Posterior vena cava (tissue), 2 donors: ENCODE data around the gene CRYBB3. TPM values are rescaled to one million over a fixed set of nuclear protein-coding genes. Genes with fewer than 3 reads are reported as not detected.
"Not testable (repeated sequence)": the region's sequence is repeated elsewhere in the genome, so short reads cannot be mapped to it uniquely, and the experiment has no call there.

ENCODE experiments used
- DNase-seq: peaks from one replicate; pipeline ENCODE4 v3.0.0-alpha.2; 2020; ENCODE audit warnings: low spot score
- intact Hi-C, 2 donors: fragments of 100-400 bp; cut with DNase I; formaldehyde crosslinking; loops; one replicate each; pipeline versions ENCODE4 v1.14.1 to v1.14.2; 2022 to 2023
- total RNA-seq, 2 donors: library from RNA; stranded (reverse); fragmentation: NEBNext Ultra II Directional; extraction: Animal tissue kit (Norgen Biotek cat#: 25700); gene quantifications; one replicate each; pipeline ENCODE4 v1.2.1, GENCODE V29; 2021
- donor health status: DM: yes; HTN: yes; CAD: no.
- donor health status: DM: yes; HTN: yes; CAD: no.

CRYBB3 gene
- total RNA-seq, 2 donors from 2014 or later: not detected

GRCh38 chr22:25174156-25174887 lies 25.3 kb upstream of the CRYBB3 start:
- DNase-seq: no peak
- intact Hi-C loops: no loop called here

DNA sequence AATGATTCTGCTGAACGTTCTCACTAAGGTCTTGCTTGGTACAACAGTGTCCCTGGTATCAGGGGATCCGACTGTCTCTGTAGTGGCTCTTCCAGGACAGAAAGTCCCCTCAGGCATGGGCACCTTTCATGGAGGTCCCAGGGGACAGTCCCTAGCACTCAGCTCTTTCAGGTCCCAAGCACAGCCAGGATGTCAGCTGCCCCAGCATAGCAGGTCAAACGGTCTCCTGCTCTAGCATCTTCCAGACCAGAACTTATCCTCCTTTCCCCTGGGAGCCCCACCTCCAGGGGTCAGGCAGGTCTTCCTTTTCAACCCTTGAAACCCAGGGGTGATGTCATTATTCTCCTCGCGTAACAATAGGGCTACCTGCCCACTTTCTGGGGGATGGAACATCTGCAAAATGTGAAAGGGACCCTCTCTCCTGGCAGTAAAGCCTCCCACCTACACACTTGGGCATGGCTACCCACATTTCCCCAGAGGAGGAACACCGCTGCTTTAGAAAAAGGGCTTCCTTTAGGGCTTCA lies 24.7 kb upstream of the CRYBB3 start:
- DNase-seq: no peak
- intact Hi-C loops: no loop called here

GRCh38 chr22:25176175-25176574 lies 23.5 kb upstream of the CRYBB3 start:
- no peak for DNase-seq
- intact Hi-C loops: no loop called here

GRCh38 chr22:25176799-25177198 lies 22.9 kb upstream of the CRYBB3 start:
- DNase-seq: no peak
- intact Hi-C loops: no loop called here

DNA sequence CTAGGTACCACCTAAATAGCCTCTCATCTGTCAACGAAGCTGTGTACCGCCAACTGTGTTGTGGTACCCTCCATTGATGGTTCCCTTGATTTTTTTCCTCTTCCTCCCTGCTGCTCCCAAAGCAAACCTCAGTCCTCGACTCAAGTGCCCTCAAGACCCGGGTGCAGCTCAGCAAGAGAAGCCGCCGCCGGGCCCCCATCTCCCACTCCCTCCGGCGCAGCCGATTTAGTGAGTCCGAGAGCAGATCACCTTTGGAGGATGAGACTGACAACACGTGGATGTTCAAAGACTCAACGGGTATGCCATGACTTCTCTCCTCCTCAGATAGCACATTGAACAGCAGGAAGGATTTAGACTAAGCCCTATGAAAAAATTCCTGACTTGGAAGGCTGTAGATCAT lies 22.4 kb upstream of the CRYBB3 start:
- DNase-seq: no peak
- intact Hi-C loops: no loop called here

DNA sequence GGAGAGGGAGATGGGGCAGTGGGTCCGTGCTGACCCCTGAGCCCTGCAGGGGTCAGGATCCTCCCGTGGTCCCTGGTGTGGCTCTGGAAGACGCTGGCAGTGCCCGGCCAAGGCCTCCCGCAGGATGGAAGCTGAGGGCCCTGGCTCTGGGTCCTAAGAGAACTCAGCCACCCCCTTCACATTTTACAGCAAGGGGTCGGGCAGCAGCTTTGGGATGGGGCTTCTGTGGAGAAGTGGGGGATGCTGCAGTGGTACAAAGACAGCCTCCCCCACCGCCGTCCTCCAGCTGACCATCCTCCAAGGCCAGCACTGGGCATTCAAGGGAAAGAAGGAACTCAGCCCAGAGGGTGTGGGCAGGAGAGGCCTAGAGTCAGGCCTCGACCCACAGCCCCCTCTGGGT lies 21.8 kb upstream of the CRYBB3 start:
- no peak for DNase-seq
- intact Hi-C loops: no loop called here

DNA sequence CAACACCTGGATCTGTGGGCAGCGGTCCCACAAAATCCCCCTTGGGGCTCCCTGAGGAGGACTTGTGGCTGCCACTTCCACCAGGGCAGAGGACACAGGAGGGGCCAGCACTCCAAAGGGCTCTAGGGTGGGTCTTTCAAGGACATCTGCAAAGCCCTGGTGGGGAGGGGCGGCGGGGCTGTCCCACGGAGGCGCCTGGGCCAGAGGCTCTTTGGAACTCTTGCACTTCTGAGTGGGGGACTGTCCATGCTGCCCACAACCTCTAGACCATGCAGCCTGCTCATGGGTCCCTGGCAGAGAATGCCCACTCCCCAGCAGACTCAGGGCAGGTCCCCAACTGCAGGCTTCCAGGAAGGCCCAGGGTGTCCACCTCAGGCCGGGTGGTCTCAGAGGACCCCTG lies 21.3 kb upstream of the CRYBB3 start:
- intact Hi-C loops, DNase-seq: not testable (repeated sequence)

- DNase-seq, intact Hi-C loops: not testable (repeated sequence)
Observed at GRCh38 chr22:25178869-25179631, 20.6 kb upstream of the CRYBB3 start.

GRCh38 chr22:25182131-25183110 lies 17.2 kb upstream of the CRYBB3 start:
- no peak for DNase-seq
- intact Hi-C loops: no loop called here

GRCh38 chr22:25183949-25184619 lies 15.6 kb upstream of the CRYBB3 start:
- intact Hi-C loops: no loop called here

DNA sequence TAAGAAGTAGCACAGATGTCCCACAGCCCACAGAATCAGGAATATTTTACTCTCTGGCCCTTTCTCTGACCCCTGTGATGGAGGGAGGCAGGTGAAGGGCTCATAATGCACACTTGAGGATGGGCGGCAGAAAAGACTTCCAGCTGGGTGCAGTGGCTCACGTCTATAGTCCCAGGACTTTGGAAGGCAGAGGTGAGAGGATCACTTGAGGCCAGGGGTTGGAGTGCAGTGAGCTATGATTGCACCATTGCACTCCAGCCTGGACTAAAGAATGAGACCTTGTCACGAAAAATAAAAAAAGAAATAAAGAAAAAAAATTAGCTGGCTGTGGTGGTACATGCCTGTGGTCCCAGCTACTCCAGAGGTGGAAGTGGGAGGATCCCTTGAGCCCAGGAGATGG lies 13.5 kb upstream of the CRYBB3 start:
- no peak for DNase-seq

More at GRCh38 chr22:25183949-25184619, 15.6 kb upstream of the CRYBB3 start:
- no peak for DNase-seq

DNA sequence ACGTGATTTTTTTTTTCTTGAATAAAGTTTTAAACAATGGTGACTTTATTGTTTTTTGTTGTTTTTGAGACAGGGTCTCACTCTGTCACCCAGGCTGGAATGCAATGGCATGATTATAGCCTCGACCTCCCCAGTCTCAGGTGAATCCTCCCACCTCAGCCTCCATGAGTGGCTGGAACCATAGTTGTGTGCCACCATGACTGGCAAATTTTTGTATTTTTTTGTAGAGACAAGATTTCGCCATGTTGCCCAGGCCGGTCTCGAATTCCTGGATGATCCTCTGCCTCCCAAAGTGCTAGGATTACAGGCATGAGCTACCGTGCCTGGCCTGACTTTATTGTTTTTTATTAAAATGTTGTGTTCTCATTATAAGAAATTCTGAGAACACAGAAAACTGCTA lies 12.2 kb upstream of the CRYBB3 start:
- DNase-seq: no peak
- intact Hi-C loops: no loop called here

More for the DNA sequence above, 13.5 kb upstream of the CRYBB3 start:
- intact Hi-C loops: no loop called here

DNA sequence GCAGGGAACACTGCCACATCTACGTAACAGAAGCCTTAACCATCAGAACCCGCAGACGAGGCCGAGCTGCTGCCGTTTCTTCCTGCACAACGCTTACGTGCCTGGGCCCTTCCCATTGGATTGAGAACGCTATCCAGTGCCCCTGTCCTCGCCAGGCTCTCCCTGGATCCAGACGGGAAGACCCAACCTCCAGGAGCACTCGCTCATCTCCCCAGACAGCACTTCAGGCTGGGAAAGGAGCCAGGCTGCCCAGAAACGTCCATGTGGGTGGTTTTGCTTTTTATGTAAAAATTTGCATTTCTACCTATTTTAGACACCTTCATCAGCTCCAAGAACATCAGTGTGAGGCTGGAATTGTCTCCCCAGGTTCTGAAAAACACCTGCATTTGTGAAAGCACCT lies 7.3 kb upstream of the CRYBB3 start:
- intact Hi-C loops: no loop called here
- DNase-seq: no peak

GRCh38 chr22:25193130-25193529 lies 6.5 kb upstream of the CRYBB3 start:
- intact Hi-C loops: no loop called here
- no peak for DNase-seq

DNA sequence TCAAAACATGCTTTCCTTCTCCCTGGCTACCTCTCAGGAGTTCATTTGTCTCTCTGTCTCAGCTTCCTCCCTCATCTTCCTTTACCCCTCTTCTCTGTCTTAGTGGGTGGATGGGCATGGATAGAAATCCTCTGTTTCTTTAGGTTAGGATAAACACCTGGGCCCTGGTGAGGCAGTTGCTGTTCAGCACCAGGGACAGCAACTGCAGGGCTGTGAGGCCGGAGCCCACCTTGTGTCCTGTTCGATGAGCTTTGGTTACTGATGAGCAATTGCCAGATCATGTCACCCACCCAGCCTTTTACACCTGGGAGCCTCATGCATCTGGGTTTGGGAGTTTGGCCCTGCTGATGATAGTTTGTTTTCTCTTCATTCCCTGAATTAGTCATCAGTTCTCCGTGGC lies 6.1 kb upstream of the CRYBB3 start:
- intact Hi-C loops: no loop called here
- no peak for DNase-seq

DNA sequence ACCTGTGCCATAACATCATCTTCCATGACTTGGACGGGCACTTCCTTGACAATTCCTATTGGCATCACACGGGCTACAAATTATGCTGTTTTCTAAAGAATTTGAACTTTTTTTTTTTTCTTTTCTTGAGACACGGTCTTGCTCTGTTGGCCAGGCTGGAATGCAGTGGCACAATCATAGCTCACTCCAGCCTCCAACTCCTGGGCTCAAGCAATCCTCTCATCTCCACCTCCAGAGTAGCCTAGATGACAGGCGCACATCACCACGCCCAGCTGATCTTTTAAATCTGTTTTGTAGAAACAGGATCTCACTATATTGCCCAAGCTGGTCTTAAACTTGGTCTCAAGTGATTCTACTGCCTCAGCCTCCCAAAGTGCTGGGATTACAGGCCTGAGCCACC lies 3.3 kb upstream of the CRYBB3 start:
- DNase-seq: no peak
- intact Hi-C loops: no loop called here

DNA sequence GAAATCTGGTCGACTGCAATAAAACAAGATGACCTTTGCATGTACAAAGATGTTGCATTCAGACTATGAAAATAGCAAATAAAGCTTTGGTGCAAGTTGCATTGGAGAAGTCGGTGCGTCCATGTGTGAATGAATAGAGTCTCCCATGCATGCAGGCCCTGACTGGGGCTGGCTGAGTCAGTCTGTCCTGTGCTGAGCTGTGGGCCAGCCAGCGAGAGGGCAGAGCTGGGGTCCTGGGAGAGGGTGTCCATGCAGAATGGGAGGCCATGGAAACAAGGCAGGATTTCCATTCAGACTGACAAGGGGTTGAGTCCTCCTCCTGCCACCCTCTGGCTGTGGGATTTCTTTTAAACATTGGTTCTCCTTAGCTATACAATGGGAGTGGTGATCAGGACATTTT lies 2.3 kb upstream of the CRYBB3 start:
- intact Hi-C loops: no loop called here
- no peak for DNase-seq

DNA sequence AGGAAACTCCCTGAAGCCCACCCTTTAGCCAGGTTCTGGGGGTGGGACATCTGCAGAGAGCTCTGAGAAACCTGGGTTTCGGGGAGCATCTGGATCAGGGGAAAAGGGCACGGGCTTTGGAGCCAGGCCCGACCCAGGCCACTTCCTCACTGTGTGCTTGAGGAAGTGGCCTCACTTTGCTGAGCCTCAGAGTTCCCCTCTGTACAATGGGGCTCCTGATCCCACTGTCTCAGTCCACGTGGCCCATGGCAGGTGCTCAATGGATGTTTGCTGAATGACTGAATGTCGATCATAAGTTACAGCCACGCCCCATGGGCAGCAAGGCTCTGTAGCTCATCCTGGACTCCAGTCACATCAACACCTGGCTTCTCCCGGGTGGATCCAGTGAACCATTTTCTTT lies 1.3 kb downstream of the CRYBB3 start:
- DNase-seq: no peak
- intact Hi-C loops: no loop called here
